ENCODE results near the gene ST6GALNAC4.

DNA sequence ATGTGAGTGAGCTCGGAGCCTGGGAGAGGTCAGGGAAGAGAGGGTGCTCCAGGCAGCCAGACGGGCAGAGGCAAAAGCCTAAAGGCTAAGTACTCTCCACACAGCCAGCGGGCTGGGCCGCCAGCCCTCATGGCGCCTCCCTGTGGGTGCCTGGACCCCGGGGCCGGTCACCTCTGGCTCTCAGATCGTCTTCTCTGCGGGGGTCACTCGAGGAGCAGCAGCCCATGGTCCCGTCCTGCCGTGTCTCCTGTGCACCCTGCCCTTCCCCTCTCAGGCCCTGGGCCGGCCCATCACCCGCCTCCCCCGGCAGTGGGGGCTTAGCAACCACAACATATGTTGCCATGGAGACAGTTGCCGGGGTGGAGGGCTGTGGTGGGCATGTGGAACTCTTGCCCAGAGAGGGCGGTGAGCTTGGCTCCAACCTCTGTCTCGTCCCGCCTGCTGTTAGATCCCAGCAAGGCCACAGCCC, 43.6 kb downstream of the ST6GALNAC4 start:
- TF ChIP-seq, protein P1, sequence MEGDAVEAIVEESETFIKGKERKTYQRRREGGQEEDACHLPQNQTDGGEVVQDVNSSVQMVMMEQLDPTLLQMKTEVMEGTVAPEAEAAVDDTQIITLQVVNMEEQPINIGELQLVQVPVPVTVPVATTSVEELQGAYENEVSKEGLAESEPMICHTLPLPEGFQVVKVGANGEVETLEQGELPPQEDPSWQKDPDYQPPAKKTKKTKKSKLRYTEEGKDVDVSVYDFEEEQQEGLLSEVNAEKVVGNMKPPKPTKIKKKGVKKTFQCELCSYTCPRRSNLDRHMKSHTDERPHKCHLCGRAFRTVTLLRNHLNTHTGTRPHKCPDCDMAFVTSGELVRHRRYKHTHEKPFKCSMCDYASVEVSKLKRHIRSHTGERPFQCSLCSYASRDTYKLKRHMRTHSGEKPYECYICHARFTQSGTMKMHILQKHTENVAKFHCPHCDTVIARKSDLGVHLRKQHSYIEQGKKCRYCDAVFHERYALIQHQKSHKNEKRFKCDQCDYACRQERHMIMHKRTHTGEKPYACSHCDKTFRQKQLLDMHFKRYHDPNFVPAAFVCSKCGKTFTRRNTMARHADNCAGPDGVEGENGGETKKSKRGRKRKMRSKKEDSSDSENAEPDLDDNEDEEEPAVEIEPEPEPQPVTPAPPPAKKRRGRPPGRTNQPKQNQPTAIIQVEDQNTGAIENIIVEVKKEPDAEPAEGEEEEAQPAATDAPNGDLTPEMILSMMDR (IDR thresholded peaks at IDR 0.05): no peak
- TF ChIP-seq ZFX (IDR thresholded peaks at IDR 0.05; ENCODE audit: borderline replicate concordance): no peak
